COLO829 (cell line): ENCODE results near the gene RBP3.

Experiments used
- DNase-seq: peaks from one replicate; pipeline ENCODE4 v3.0.0; 2012; ENCODE audit warnings: low spot score

Gene RBP3

DNA sequence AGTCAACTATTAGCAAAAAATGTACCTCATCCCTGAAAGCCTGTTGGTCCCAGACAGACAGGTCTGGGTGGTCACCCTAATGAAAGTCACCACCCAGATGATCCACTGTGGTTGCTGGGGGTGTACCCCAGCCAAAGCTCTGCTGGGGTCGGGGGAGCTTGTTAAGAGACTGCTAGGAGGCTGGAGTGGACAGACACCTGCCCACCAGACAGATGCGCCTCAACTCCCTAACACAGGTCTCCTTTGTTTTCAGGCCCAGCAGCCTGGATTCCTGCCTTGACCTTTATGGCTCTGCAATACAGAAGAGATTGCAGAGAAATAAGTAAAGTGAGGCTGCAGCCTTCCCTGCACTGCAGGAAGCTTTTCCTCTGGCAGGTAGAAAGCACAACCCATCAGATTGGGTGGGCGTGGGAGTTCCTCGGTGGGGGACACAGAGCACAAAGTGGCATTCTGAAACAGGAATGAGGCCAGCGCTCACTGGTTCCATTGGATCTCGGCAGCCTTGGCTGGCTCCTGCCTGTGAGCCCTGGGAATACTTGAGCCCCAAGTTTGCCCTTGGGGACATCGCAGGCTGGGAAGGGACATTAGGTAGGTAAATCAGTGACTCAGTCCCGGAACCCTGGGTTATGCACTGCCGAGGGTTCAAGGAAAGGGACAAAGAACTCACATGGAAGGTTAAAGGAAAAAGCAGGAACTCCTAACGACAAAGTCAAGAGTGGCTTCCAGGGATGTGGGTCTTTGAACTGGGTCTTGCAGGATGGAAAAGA is 53.9 kb downstream of the RBP3 start:
- no peak for DNase-seq

GRCh38 chr10:47402641-47403301 is 54.6 kb downstream of the RBP3 start:
- DNase-seq, result peak; percentile 46

GRCh38 chr10:47403446-47404318 is 55.5 kb downstream of the RBP3 start:
- DNase-seq, result no peak

DNA sequence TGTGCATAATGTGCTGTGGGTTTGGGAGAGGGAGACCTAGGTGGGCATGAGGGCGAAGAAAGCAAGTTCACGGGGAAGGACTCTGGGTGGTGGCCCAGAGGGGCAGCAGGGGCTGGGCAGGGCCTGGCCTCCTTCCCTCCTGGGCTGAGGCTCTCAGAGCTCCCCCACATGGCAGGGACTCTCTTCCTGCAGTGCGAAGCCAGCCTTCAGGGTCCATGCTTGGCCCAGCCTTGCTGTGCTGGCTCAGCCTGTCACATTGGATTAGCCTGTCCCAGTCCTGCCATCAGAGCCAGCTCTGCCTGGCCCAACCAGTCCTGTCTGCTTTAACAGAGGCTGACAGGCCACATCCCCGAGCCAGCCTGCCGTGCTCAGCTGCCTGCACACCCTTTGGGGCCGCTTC is 56.3 kb downstream of the RBP3 start:
- DNase-seq, result no peak

GRCh38 chr10:47404937-47405336 is 56.8 kb downstream of the RBP3 start:
- DNase-seq, result no peak

DNA sequence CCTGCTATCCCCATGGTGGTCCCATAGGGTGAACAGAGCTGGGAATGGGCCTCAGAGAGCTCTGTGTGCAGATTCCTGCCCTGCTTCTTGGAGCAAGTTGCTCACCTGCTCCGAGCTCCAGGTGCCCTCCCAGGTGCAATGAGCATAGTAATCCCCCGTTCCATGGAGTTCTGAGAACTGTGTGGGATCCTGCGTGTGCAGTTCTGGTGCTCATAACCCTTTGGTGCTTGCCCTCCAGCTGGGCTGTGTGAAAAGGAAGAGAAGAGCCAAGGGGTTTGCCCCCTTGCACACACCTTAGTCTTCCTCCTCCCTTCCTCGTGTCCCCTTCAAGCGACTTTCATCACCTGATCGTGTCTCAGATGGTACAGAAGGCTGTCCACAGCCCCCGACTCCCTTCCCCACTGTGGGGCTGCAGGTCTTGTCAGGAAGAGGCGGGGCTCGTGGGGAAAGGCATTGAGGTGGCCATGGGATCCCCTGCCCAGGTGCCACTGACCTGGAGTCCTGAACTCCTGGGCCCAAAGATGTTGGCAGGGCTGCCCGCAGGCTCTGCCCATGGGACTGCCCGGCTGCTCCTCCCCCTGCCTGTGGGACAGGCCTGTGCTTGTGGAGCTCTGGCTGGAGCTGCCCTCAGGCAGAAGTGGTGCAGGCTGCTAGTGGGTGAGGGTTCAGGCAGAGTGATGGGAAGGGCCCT is 57.8 kb downstream of the RBP3 start:
- DNase-seq, result no peak

GRCh38 chr10:47406548-47406869 is 58.3 kb downstream of the RBP3 start:
- DNase-seq, result no peak

GRCh38 chr10:47406870-47407691 is 58.9 kb downstream of the RBP3 start:
- no peak for DNase-seq
